ENCODE data around the gene KRT79.

DNA sequence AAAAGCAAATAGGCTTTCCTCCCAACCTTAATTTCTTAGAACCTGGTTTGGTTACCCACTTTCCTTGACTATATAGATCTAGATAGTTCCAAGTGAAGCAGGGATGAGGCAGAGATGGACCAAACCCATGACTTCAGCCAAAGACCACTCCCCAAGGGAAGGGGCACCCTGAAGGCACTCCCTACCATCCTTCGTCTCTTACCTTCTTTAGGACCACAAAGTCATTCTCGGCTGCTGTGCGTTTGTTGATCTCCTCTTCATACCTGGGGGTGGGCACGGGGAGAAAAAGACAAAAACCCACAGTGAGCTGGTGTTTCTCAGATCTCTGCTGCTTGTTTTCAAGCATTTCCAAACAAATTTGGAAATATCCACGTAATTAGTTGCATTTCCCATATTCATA, 23.6 kb downstream of the KRT79 start:
- TF ChIP-seq, protein P1, sequence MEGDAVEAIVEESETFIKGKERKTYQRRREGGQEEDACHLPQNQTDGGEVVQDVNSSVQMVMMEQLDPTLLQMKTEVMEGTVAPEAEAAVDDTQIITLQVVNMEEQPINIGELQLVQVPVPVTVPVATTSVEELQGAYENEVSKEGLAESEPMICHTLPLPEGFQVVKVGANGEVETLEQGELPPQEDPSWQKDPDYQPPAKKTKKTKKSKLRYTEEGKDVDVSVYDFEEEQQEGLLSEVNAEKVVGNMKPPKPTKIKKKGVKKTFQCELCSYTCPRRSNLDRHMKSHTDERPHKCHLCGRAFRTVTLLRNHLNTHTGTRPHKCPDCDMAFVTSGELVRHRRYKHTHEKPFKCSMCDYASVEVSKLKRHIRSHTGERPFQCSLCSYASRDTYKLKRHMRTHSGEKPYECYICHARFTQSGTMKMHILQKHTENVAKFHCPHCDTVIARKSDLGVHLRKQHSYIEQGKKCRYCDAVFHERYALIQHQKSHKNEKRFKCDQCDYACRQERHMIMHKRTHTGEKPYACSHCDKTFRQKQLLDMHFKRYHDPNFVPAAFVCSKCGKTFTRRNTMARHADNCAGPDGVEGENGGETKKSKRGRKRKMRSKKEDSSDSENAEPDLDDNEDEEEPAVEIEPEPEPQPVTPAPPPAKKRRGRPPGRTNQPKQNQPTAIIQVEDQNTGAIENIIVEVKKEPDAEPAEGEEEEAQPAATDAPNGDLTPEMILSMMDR (conservative IDR thresholded peaks at IDR 0.05 in 1 of 2, IDR thresholded peaks at IDR 0.05 in 1 of 2; ENCODE audit: low read depth in 1 of 2, low read length in 2 of 2): no peak
- no peak for TF ChIP-seq EZH2 (IDR thresholded peaks at IDR 0.05; ENCODE audit: low read length, missing control alignments)

All from fibroblast of lung (primary cell).